Ascending aorta (tissue), 2 donors: ENCODE results near the gene TSNAX. TPM values are rescaled to one million over a fixed set of nuclear protein-coding genes. Genes with fewer than 3 reads are reported as not detected.

Experiments used
- DNase-seq, 2 donors: peaks; one replicate each; pipeline ENCODE4 v3.0.0-alpha.2; 2019; ENCODE audit warnings: low spot score in 2 of 2
- H3K27ac ChIP-seq, 2 donors: fragments of 200-600 bp; sonication (generic); one replicate each; pipeline ENCODE4 v1.5.1; 2016 to 2017; ENCODE audit warnings: mild to moderate bottlenecking in 1 of 2
- H3K27me3 ChIP-seq: fragments of 200-600 bp; sonication (generic); one replicate; pipeline ENCODE4 v1.5.1; 2017
- H3K36me3 ChIP-seq, 2 donors: fragments of 200-600 bp; sonication (generic); one replicate each; pipeline ENCODE4 v1.5.1; 2016
- H3K4me1 ChIP-seq, 2 donors: fragments of 200-600 bp; sonication (generic); one replicate each; pipeline ENCODE4 v1.5.1; 2016 to 2017; ENCODE audit warnings: mild to moderate bottlenecking in 1 of 2
- H3K4me3 ChIP-seq, 2 donors: fragments of 200-600 bp; sonication (generic); one replicate each; pipeline ENCODE4 v1.5.1; 2016 to 2017; ENCODE audit warnings: mild to moderate bottlenecking in 1 of 2
- H3K9me3 ChIP-seq, 2 donors: fragments of 200-600 bp; sonication (generic); one replicate each; pipeline ENCODE4 v1.5.1; 2016
- CTCF ChIP-seq, 3 experiments: fragments of 200-600 bp in 2 of 3; fragments of 450-650 bp in 1 of 3; sonication (generic) in 2 of 3; IDR thresholded peaks; one replicate each; pipeline ENCODE4 v1.5.1; 2016 to 2019; ENCODE audit warnings: antibody characterized with exemption in 3 of 3, mild to moderate bottlenecking in 1 of 3, moderate library complexity in 1 of 3
- intact Hi-C: fragments of 100-400 bp; cut with DNase I; formaldehyde crosslinking; loops from one replicate; pipeline ENCODE4 v1.15.1; 2023
- total RNA-seq: library from RNA; depleted of rRNA; stranded (reverse); fragments of >200 nt; gene quantifications from one replicate; pipeline ENCODE4 v1.1.0, GENCODE V29; 2016

Gene TSNAX
- total RNA-seq, 1 donor from 2014 or later, result 15.0 TPM

GRCh38 chr1:231610388-231610787 is 81.9 kb downstream of the TSNAX start:
- intact Hi-C loops, result no loop called here
- H3K36me3 ChIP-seq, result no peaks in the 10 kb centered on the region
- no peaks in the 10 kb centered on the region for H3K4me1 ChIP-seq
- no peaks in the 10 kb centered on the region for H3K27me3 ChIP-seq
- DNase-seq, result no peak
- TF ChIP-seq CTCF (IDR thresholded peaks at IDR 0.05), result no peak
- H3K4me3 ChIP-seq, result no peak overlapping the region
- no peaks in the 10 kb centered on the region for H3K9me3 ChIP-seq
- no peak overlapping the region for H3K27ac ChIP-seq

GRCh38 chr1:231611111-231611510 is 82.6 kb downstream of the TSNAX start:
- no peak for TF ChIP-seq CTCF (IDR thresholded peaks at IDR 0.05)
- Histone ChIP-seq H3K36me3 (no peaks in the 10 kb centered on the region), H3K4me1 (no peaks in the 10 kb centered on the region), H3K27me3 (no peaks in the 10 kb centered on the region), H3K4me3 (no peak overlapping the region), H3K9me3 (no peaks in the 10 kb centered on the region), H3K27ac (no peak overlapping the region)
- intact Hi-C loops, result no loop called here
- no peak for DNase-seq

- H3K4me1 ChIP-seq, result no peaks in the 10 kb centered on the region
- no peak for DNase-seq
- no peak overlapping the region for H3K4me3 ChIP-seq
- TF ChIP-seq CTCF (IDR thresholded peaks at IDR 0.05), result no peak
- intact Hi-C loops, result no loop called here
- no peaks in the 10 kb centered on the region for H3K9me3 ChIP-seq
- no peaks in the 10 kb centered on the region for H3K36me3 ChIP-seq
- no peaks in the 10 kb centered on the region for H3K27me3 ChIP-seq
- H3K27ac ChIP-seq, result no peak overlapping the region
Measured at GRCh38 chr1:231611851-231612250, 83.4 kb downstream of the TSNAX start.

- Histone ChIP-seq H3K4me1 (no peaks in the 10 kb centered on the region), H3K27ac (no peak overlapping the region), H3K36me3 (no peaks in the 10 kb centered on the region), H3K9me3 (no peaks in the 10 kb centered on the region), H3K4me3 (no peak overlapping the region), H3K27me3 (no peaks in the 10 kb centered on the region)
- intact Hi-C loops, result no loop called here
- no peak for DNase-seq
- no peak for TF ChIP-seq CTCF (IDR thresholded peaks at IDR 0.05)
Measured at GRCh38 chr1:231612393-231613089, 84.1 kb downstream of the TSNAX start.

- intact Hi-C loops, result no loop called here
- Histone ChIP-seq H3K27ac (no peak overlapping the region), H3K27me3 (no peaks in the 10 kb centered on the region), H3K36me3 (no peaks in the 10 kb centered on the region), H3K4me3 (no peak overlapping the region), H3K9me3 (no peaks in the 10 kb centered on the region), H3K4me1 (no peaks in the 10 kb centered on the region)
- TF ChIP-seq CTCF (IDR thresholded peaks at IDR 0.05), result no peak
- DNase-seq, result no peak
Measured at GRCh38 chr1:231613419-231614349, 85.2 kb downstream of the TSNAX start.

Other genes starting within 250 kb of the TSNAX start
- 9.9 TPM for gene EXOC8, start 190.8 kb upstream of the TSNAX start, total RNA-seq
- gene SPRTN, start 190.4 kb upstream of the TSNAX start, total RNA-seq, result 52.6 TPM
- gene EGLN1, start 106.4 kb upstream of the TSNAX start, total RNA-seq, result 47.8 TPM
- 16.0 TPM for gene DISC1, start 98.1 kb downstream of the TSNAX start, total RNA-seq